ENCODE measurements around the gene KLLN.
"Not testable (repeated sequence)": the region's sequence is repeated elsewhere in the genome, so short reads cannot be mapped to it uniquely, and the experiment has no call there.

KLLN gene

GRCh38 chr10:87863053-87863943, at the start of gene KLLN, which contains the start of gene PTEN:
KLLN (minus strand) TSS chr10:87863533; CDS start chr10:87862487, 1,046 bp downstream.
PTEN (plus strand) TSS chr10:87863625; CDS start chr10:87864470, 845 bp downstream.
- DNase-seq (ENCODE audit: low read depth): peak; percentile 72

- DNase-seq (ENCODE audit: low read depth): not testable (repeated sequence)
Measured at GRCh38 chr10:87903396-87903795, 40.1 kb upstream of the KLLN start.

- not testable (repeated sequence) for DNase-seq (ENCODE audit: low read depth)
Measured at GRCh38 chr10:87897957-87898356, 34.6 kb upstream of the KLLN start.

- DNase-seq (ENCODE audit: low read depth): no peak
Measured at GRCh38 chr10:87896216-87896615, 32.9 kb upstream of the KLLN start.

GRCh38 chr10:87895430-87895829, 32.1 kb upstream of the KLLN start:
- no peak for DNase-seq (ENCODE audit: low read depth)

GRCh38 chr10:87887548-87888289, 24.4 kb upstream of the KLLN start:
- no peak for DNase-seq (ENCODE audit: low read depth)

- no peak for DNase-seq (ENCODE audit: low read depth)
Measured at GRCh38 chr10:87887146-87887545, 23.8 kb upstream of the KLLN start.

- no peak for DNase-seq (ENCODE audit: low read depth)
Measured at GRCh38 chr10:87886635-87887034, 23.3 kb upstream of the KLLN start.

- no peak for DNase-seq (ENCODE audit: low read depth)
Measured at GRCh38 chr10:87882555-87883294, 19.4 kb upstream of the KLLN start.

- DNase-seq (ENCODE audit: low read depth): not testable (repeated sequence)
Measured at GRCh38 chr10:87881373-87882059, 18.2 kb upstream of the KLLN start.

GRCh38 chr10:87880336-87880735, 17.0 kb upstream of the KLLN start:
- no peak for DNase-seq (ENCODE audit: low read depth)

- no peak for DNase-seq (ENCODE audit: low read depth)
Measured at GRCh38 chr10:87878664-87879459, 15.5 kb upstream of the KLLN start.

- no peak for DNase-seq (ENCODE audit: low read depth)
Measured at GRCh38 chr10:87875929-87876571, 12.7 kb upstream of the KLLN start.

GRCh38 chr10:87873656-87874055, 10.3 kb upstream of the KLLN start:
- no peak for DNase-seq (ENCODE audit: low read depth)

GRCh38 chr10:87872828-87873227, 9.5 kb upstream of the KLLN start:
- DNase-seq (ENCODE audit: low read depth): no peak

GRCh38 chr10:87869773-87870551, 6.6 kb upstream of the KLLN start:
- no peak for DNase-seq (ENCODE audit: low read depth)

GRCh38 chr10:87869139-87869538, 5.8 kb upstream of the KLLN start:
- not testable (repeated sequence) for DNase-seq (ENCODE audit: low read depth)

- no peak for DNase-seq (ENCODE audit: low read depth)
Measured at GRCh38 chr10:87868277-87868676, 4.9 kb upstream of the KLLN start.

GRCh38 chr10:87867453-87867852, 4.1 kb upstream of the KLLN start:
- DNase-seq (ENCODE audit: low read depth): no peak

Measured in T-helper 22 cell (primary cell).